Spleen (tissue), 11 donors: Measurements from ENCODE around the gene RAI14. TPM values are rescaled to one million over a fixed set of nuclear protein-coding genes. Genes with fewer than 3 reads are reported as not detected.

ENCODE experiments used
- DNase-seq: peaks from one replicate; pipeline ENCODE4 v3.0.0-alpha.2; 2020
- H3K27ac ChIP-seq, 8 donors: fragments of 200-600 bp; sonication (generic) in 7 of 8; 1 replicate in 4 of 8; 2 replicates in 4 of 8; pipeline versions ENCODE4 v1.5.0 to v1.8.0; 2016 to 2021; ENCODE audit warnings: inconsistent platforms in 4 of 8, mild to moderate bottlenecking in 4 of 8, moderate library complexity in 1 of 8
- H3K27me3 ChIP-seq, 7 donors: fragments of 200-600 bp; sonication (generic) in 6 of 7; replicated peaks in 1 of 7; 1 replicate in 4 of 7; 2 replicates in 3 of 7; pipeline versions ENCODE4 v1.5.0 to v1.8.0; 2016 to 2021; ENCODE audit warnings: inconsistent platforms in 3 of 7, mild to moderate bottlenecking in 1 of 7
- H3K36me3 ChIP-seq, 6 donors: fragments of 200-600 bp; sonication (generic) in 5 of 6; 1 replicate in 4 of 6; 2 replicates in 2 of 6; pipeline versions ENCODE4 v1.5.0 to v1.8.0; 2016 to 2021; ENCODE audit warnings: inconsistent platforms in 2 of 6
- H3K4me1 ChIP-seq, 6 donors: fragments of 200-600 bp; sonication (generic) in 5 of 6; 1 replicate in 3 of 6; 2 replicates in 3 of 6; pipeline versions ENCODE4 v1.5.0 to v1.8.0; 2016 to 2021; ENCODE audit warnings: inconsistent platforms in 3 of 6
- H3K4me3 ChIP-seq, 8 donors: fragments of 200-600 bp; sonication (generic) in 7 of 8; 1 replicate in 4 of 8; 2 replicates in 4 of 8; pipeline versions ENCODE4 v1.5.0 to v1.8.0; 2016 to 2021; ENCODE audit warnings: inconsistent platforms in 4 of 8, mild to moderate bottlenecking in 4 of 8, moderate library complexity in 2 of 8
- H3K9me3 ChIP-seq, 8 donors: fragments of 200-600 bp; sonication (generic) in 7 of 8; 1 replicate in 4 of 8; 2 replicates in 4 of 8; pipeline versions ENCODE4 v1.5.0 to v1.8.0; 2016 to 2021; ENCODE audit warnings: inconsistent platforms in 4 of 8
- POLR2A ChIP-seq, 3 donors: fragments of 450-650 bp; IDR thresholded peaks; one replicate each; pipeline ENCODE4 v1.5.1; 2017; ENCODE audit warnings: antibody characterized with exemption in 3 of 3, mild to moderate bottlenecking in 1 of 3
- POLR2AphosphoS5 ChIP-seq, 3 donors: sonication (generic); formaldehyde crosslinking; IDR thresholded peaks; one replicate each; pipeline ENCODE4 v1.5.1; 2017; ENCODE audit warnings: antibody characterized with exemption in 3 of 3
- WGBS, 5 donors: extraction: QIAGEN DNeasy Blood & Tissue Kit in 3 of 5; methylation state at CpG; one replicate each; pipeline versions ENCODE4 v1.1.5 to v1.1.7; 2013 to 2018; 5-methylcytosine and 5-hydroxymethylcytosine counted together
- intact Hi-C: fragments of 100-400 bp; cut with DNase I; formaldehyde crosslinking; loops from one replicate; pipeline ENCODE4 v1.15.0; 2023; ENCODE audit warnings: low total_unique reads
- polyA plus RNA-seq, 3 donors: library from polyadenylated mRNA; stranded (reverse); fragments of 200-250 nt; gene quantifications; one replicate each; pipeline ENCODE4 v1.2.1, GENCODE V29; 2013
- total RNA-seq, 7 donors: library from RNA; depleted of rRNA in 3 of 7; stranded (reverse); fragments of >200 nt in 3 of 7; fragmentation: NEBNext Ultra II Directional in 4 of 7; extraction: Animal tissue kit (Norgen Biotek cat#: 25700) in 4 of 7; gene quantifications; one replicate each; pipeline versions ENCODE4 v1.1.0 to v1.2.1, GENCODE V29; 2016 to 2021
- TF ChIP-seq, protein P1 (sequence below), 11 experiments: fragments of 200-600 bp in 7 of 11; fragments of 450-650 bp in 4 of 11; sonication (generic) in 4 of 11; IDR thresholded peaks in 8 of 11; conservative IDR thresholded peaks in 3 of 11; 1 replicate in 7 of 11; 2 replicates in 4 of 11; pipeline versions ENCODE4 v1.4.0 to v1.8.0; 2016 to 2021; ENCODE audit warnings: antibody characterized with exemption in 11 of 11, inconsistent platforms in 4 of 11, mild to moderate bottlenecking in 1 of 11
- donor health status: healthy with polysubstance abuse.
- donor health status: DM: no; HTN: no; CAD: no; lungs with moderate emphysema.
- donor health status: DM: no; HTN: no; CAD: no.
- donor health status: Bipolar disorder and iron deficiency.
- donor health status: healthy.
- donor health status: DM: no; HTN: no; CAD: no.
- donor health status: DM: yes; HTN: yes; CAD: no.

The RAI14 gene
- total and polyA plus RNA-seq, 10 donors = 14.2 to 217 (median 116) TPM

DNA sequence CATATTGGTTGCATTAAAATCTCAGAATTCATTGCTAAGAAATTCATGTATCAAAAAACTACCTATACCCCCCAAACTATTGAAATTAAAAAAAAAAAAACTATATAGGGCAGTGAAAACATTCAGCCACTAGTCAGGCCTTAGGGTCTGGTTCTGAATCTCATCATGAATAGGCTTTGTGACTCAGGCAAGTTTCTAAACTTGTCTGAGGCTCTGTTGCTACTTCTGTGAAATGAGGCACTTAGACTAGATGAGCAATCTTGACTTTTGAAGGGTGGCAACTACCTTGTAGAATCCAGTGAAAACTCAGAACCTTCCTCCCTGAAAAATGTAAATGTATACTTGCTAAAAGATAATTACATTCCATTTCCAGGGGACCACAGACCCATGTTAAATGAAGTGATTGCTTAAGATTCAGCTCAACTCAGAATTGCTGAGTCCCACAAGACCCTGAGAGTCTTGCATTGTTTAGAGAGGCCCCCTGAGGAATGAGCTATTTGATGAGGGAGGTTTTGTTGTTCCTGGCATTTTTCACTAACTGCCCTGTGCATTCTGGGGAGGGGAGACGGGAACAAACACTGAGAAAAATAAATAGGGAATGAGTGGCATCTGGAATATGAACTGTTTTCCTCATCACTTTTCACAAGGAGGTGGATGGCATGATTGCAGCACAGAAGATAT lies 29.5 kb downstream of the RAI14 start:
- Histone ChIP-seq H3K36me3 (peaks cover 0 to 17% (median 0%) of the 10 kb centered on the region in 6 donors), H3K4me3 (no peak overlapping the region), H3K27me3 (no peaks in the 10 kb centered on the region), H3K4me1 (peaks cover 0 to 27% (median 12%) of the 10 kb centered on the region in 6 donors), H3K27ac (peak overlapping the region in 1 of 8 donors; percentile 39), H3K9me3 (no peaks in the 10 kb centered on the region)
- DNase-seq = no peak
- intact Hi-C loops = no loop called here
- 45 to 75% (median 70%) methylated on average over 1 of the region's 1 CpG for WGBS, 5 donors
- TF ChIP-seq, protein P1, sequence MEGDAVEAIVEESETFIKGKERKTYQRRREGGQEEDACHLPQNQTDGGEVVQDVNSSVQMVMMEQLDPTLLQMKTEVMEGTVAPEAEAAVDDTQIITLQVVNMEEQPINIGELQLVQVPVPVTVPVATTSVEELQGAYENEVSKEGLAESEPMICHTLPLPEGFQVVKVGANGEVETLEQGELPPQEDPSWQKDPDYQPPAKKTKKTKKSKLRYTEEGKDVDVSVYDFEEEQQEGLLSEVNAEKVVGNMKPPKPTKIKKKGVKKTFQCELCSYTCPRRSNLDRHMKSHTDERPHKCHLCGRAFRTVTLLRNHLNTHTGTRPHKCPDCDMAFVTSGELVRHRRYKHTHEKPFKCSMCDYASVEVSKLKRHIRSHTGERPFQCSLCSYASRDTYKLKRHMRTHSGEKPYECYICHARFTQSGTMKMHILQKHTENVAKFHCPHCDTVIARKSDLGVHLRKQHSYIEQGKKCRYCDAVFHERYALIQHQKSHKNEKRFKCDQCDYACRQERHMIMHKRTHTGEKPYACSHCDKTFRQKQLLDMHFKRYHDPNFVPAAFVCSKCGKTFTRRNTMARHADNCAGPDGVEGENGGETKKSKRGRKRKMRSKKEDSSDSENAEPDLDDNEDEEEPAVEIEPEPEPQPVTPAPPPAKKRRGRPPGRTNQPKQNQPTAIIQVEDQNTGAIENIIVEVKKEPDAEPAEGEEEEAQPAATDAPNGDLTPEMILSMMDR (IDR thresholded peaks at IDR 0.05 in 8 of 11, conservative IDR thresholded peaks at IDR 0.05 in 3 of 11) = no peak
- TF ChIP-seq POLR2AphosphoS5 (IDR thresholded peaks at IDR 0.05) (no peak), POLR2A (IDR thresholded peaks at IDR 0.05) (no peak)

DNA sequence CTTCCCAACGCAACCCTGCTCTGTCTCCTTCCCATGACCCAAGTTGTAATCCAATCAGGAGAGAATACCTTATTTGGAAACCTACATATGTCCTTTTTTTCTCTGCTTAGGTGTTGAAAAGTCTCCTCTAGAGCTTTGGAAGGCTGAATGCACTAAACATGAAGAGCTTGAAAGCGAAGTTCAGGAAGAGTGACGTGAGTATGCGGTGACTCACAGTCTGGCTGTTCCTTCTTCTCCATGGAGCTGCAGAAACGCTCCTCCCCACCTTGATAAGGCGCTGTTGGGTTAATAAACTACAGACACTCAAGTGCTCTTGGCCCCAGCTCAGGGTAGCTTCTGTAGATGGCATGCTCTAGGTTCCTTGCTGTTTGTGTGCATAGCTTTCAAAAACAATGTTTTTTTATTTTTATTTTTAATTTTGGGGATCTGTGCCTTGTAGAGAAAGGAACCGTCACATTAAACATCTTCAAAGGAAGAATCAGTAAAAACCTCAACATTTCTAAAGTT lies 30.7 kb downstream of the RAI14 start:
- Histone ChIP-seq H3K9me3 (no peaks in the 10 kb centered on the region), H3K4me3 (no peak overlapping the region), H3K36me3 (peaks cover 0 to 17% (median 0%) of the 10 kb centered on the region in 6 donors), H3K4me1 (peaks cover 0 to 32% (median 13%) of the 10 kb centered on the region in 6 donors), H3K27ac (peak overlapping the region in 2 of 8 donors; percentile 19 to 39), H3K27me3 (no peaks in the 10 kb centered on the region)
- intact Hi-C loops = no loop called here
- 42 to 61% (median 53%) methylated on average over 7 of the region's 7 CpGs for WGBS, 5 donors
- TF ChIP-seq, protein P1 (IDR thresholded peaks at IDR 0.05 in 8 of 11, conservative IDR thresholded peaks at IDR 0.05 in 3 of 11) = no peak
- peak in 1 of 3 donors; percentile 32 for TF ChIP-seq POLR2AphosphoS5 (IDR thresholded peaks at IDR 0.05)
- no peak for TF ChIP-seq POLR2A (IDR thresholded peaks at IDR 0.05)
- DNase-seq = no peak

DNA sequence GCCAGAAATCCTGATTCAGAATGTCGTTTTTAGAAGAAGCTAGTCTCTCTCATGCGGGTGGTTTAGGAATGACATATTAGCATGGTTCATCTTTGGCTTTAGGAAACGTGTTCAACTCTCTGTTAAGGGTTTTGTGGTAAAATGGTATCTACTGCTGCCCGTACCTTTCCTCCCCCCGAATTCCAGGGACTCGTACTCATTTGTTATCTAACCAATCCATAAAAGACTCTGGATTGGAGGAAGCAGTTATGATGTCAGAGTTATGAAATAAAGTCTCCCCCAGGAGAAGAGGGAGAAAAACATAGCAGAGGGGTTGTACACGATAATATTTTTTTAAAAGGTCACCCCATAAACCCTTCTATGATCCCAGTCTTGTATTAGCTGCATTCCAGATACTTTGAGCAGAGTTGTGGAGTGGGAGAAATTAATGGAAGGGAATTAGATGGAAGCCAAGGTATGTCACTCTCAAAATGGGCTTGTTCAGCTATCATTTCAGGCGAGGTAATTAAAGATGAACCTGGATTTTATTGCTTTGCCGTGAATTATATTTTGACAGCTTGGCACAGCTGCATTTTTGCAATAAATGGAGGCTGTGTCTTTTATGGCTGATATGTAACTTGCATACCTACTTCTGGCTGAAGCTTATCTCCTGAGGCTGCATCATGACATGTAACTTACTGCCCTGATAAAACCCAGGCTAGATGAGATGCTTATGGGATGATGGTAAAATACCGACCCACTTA lies 31.3 kb downstream of the RAI14 start:
- Histone ChIP-seq H3K27me3 (no peaks in the 10 kb centered on the region), H3K4me3 (no peak overlapping the region)

More for the DNA sequence above, 31.3 kb downstream of the RAI14 start:
- no peak for DNase-seq
- no peak overlapping the region for H3K27ac ChIP-seq
- 79 to 85% (median 79%) methylated on average over 10 of the region's 10 CpGs for WGBS, 5 donors
- peaks cover 0 to 32% (median 11%) of the 10 kb centered on the region in 6 donors for H3K4me1 ChIP-seq
- H3K36me3 ChIP-seq = peaks cover 0 to 17% (median 0%) of the 10 kb centered on the region in 6 donors
- H3K9me3 ChIP-seq = no peaks in the 10 kb centered on the region
- intact Hi-C loops = no loop called here
- TF ChIP-seq POLR2A (IDR thresholded peaks at IDR 0.05) (no peak), POLR2AphosphoS5 (IDR thresholded peaks at IDR 0.05) (no peak)
- TF ChIP-seq, protein P1 (IDR thresholded peaks at IDR 0.05 in 8 of 11, conservative IDR thresholded peaks at IDR 0.05 in 3 of 11) = no peak
